Measurements from ENCODE around the gene SLC38A2. TPM values are rescaled to one million over a fixed set of nuclear protein-coding genes. Genes with fewer than 3 reads are reported as not detected.
A peak's percentile ranks its signal among the peaks of the same experiment; 100 is the strongest.

Gene SLC38A2
- total RNA-seq, 1 experiment from 2014 or later: 257 TPM

- in situ Hi-C loops (cut with HindIII; ENCODE audit: low pct_unique_long_range_greater_than_20kb, low sequenced_read_pairs): no loop called here
- DNase-seq (ENCODE audit: low read depth, low spot score): no peak
These were observed 9.9 kb upstream of the SLC38A2 start for GRCh38 chr12:46382408-46382963.

- DNase-seq (ENCODE audit: low read depth, low spot score): peak; percentile 85
- in situ Hi-C loops (cut with HindIII; ENCODE audit: low pct_unique_long_range_greater_than_20kb, low sequenced_read_pairs): no loop called here
These were observed 8.3 kb upstream of the SLC38A2 start for GRCh38 chr12:46380881-46381280.

DNA sequence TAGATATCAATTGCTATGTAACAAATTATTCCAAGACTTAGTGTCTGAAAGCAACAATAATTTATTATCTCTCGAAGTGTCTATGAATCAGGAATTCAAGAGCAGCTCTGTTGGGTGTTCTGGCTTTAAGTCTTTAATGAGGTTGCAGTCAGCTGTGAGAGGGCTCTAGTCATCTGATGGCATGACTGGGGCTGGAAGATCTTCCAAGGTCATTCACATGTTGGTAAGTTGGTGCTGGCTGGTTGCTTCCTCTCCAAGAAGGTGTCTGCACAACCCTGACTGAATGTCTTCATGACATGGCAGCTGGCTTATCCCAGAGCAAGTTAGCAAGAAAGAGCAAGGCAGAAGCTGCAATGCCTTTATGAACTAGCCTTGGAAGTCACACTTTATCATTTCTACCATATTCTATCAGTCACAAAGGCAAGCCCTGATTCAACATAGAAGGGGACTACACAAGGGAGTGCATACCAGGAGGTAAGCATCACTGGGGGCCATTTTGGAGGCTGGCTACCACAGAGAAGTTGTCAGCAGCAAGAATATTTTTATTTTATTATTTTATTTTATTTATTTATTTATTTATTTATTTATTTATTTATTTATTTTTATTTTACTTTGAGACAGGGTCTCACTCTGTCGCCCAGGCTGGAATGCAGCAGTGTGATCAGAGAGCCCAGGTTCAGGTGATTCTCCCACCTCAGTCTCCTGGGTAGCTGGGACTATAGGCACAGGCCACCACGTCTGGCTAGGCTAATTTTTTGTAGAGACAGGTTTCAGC lies 7.6 kb upstream of the SLC38A2 start:
- in situ Hi-C loops (cut with HindIII; ENCODE audit: low pct_unique_long_range_greater_than_20kb, low sequenced_read_pairs): no loop called here
- peak; percentile 38 for DNase-seq (ENCODE audit: low read depth, low spot score)

GRCh38 chr12:46379352-46379751 lies 6.8 kb upstream of the SLC38A2 start:
- no peak for DNase-seq (ENCODE audit: low read depth, low spot score)
- in situ Hi-C loops (cut with HindIII; ENCODE audit: low pct_unique_long_range_greater_than_20kb, low sequenced_read_pairs): no loop called here

- in situ Hi-C loops (cut with HindIII; ENCODE audit: low pct_unique_long_range_greater_than_20kb, low sequenced_read_pairs): no loop called here
- DNase-seq (ENCODE audit: low read depth, low spot score): no peak
These were observed 6.0 kb upstream of the SLC38A2 start for GRCh38 chr12:46378530-46378929.

- in situ Hi-C loops (cut with HindIII; ENCODE audit: low pct_unique_long_range_greater_than_20kb, low sequenced_read_pairs): no loop called here
- no peak for DNase-seq (ENCODE audit: low read depth, low spot score)
These were observed 5.1 kb upstream of the SLC38A2 start for GRCh38 chr12:46377678-46378077.

DNA sequence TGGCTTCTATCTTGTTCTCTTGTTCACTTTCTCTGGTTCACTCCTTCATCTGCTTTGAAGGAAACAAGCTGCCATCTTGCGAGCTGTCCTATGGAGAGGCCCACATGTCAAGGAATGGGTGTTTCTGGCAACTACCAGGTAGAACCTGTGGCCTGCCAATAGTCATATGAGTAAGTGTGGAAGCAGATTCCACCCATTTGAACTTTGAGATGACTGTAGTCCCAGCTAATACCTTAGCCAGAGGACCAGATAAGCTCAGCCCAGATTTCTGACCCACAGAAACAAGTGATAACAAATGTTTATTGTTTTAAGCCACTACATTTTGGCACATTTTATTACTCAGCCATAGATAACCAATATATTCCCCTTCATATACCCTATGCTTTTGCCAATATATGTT lies 4.0 kb upstream of the SLC38A2 start:
- no peak for DNase-seq (ENCODE audit: low read depth, low spot score)
- in situ Hi-C loops (cut with HindIII; ENCODE audit: low pct_unique_long_range_greater_than_20kb, low sequenced_read_pairs): no loop called here

- DNase-seq (ENCODE audit: low read depth, low spot score): no peak
- in situ Hi-C loops (cut with HindIII; ENCODE audit: low pct_unique_long_range_greater_than_20kb, low sequenced_read_pairs): loop anchor here (25.0 kb wide), 1 partner anchor 263 kb away; no protein-coding TSS in a partner anchor
These were observed 2.1 kb upstream of the SLC38A2 start for GRCh38 chr12:46374711-46375110.

GRCh38 chr12:46374310-46374709 lies 1.7 kb upstream of the SLC38A2 start:
- in situ Hi-C loops (cut with HindIII; ENCODE audit: low pct_unique_long_range_greater_than_20kb, low sequenced_read_pairs): loop anchor here (25.0 kb wide), 1 partner anchor 263 kb away; no protein-coding TSS in a partner anchor
- DNase-seq (ENCODE audit: low read depth, low spot score): no peak

DNA sequence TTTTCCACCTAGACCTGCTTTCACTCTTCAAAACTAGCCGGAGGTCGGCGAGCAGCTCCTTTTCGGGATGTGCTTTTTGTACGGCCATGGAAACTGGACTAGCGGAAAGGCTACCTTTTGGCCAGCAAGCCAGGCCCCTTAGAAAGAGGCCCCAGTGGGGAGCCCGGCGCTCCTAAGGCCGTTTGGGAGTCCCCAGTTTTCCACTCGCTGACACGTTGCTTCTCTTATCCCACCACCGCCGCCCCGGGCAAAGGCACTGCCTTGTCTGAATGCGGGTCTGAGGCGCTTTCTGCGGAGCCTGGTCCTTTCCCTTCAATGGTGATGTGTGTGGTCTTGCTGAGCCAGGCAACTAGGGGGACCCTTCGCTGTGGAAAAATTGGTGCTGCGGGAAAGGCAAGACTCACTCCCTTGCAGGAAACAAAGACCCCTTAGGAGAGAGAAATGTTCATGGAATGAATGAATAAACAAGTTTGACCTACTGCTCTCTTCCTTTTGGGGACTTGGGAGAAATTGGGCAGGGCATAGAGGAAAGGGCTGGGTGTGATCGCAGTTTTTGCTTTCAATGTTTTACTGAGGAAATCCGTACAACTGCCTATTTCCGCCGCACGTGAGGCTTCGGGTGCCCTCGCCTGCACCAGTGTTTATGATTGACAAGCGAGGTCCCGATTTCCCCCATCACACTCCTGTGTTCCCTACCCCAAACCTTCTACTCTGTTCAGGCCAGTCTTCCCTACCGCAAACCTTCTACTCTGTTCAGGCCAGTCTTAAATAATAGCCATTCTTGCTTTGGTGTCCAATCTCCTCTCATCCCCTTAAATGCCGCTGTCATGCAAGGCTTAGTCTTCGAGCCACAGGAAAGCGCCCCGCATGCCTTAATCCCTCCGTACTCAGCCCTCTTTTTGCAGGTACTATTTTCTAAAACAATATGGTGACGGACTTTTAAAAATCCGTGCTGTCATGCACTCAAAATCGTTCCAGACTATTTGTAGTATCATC lies 1.0 kb upstream of the SLC38A2 start:
- DNase-seq (ENCODE audit: low read depth, low spot score): no peak
- in situ Hi-C loops (cut with HindIII; ENCODE audit: low pct_unique_long_range_greater_than_20kb, low sequenced_read_pairs): loop anchor here (25.0 kb wide), 1 partner anchor 264 kb away; no protein-coding TSS in a partner anchor

GRCh38 chr12:46371718-46372543 lies 642 bp downstream of the SLC38A2 start:
- in situ Hi-C loops (cut with HindIII; ENCODE audit: low pct_unique_long_range_greater_than_20kb, low sequenced_read_pairs): loop anchor here (25.0 kb wide), 1 partner anchor 265 kb away; no protein-coding TSS in a partner anchor
- peak; percentile 55 for DNase-seq (ENCODE audit: low read depth, low spot score)

DNA sequence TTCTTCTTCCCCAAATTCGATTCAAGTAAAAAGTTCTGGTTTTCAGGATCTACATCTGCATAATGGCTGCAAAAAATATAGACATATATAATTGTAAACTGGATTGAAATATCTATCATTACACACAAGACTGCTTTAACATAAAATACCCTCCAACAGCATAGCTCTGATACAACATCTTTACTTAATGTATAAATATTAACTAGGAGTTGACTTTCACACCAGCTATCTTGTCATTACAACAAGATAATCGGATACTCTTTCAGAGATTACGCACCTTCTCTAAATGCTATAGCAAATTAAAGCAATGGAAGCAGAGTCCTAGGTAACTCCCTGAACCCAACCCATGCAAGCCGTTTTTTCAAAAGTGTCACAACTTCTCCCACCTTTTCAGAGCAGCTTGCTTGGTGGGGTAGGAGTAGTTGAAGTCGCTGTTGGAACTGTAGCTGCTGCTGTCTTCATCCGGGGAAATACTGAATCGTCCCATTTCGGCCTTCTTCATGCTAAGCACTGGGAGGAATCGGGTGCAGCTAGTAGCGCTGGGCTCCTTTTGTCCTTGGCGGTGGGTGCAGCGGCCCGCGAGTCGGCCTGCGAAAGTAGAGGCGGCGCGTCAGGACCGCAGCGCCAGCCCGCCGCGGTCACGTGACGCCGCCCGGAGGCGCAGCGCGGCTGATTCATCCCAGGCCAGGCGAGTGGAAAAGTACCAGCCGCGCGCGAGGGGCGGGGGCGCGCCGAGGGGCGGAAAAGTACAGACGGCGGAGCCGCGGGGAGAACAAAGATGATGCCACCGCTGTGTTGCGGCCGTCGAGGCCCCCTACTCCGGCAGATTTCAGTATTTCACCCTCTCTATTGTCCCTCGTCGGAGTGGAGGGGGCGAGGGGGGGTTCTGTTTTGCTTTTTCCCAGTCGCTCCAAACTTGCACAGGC lies 1.5 kb downstream of the SLC38A2 start:
- in situ Hi-C loops (cut with HindIII; ENCODE audit: low pct_unique_long_range_greater_than_20kb, low sequenced_read_pairs): loop anchor here (25.0 kb wide), 1 partner anchor 266 kb away; no protein-coding TSS in a partner anchor
- peak; percentile 85 for DNase-seq (ENCODE audit: low read depth, low spot score)

DNA sequence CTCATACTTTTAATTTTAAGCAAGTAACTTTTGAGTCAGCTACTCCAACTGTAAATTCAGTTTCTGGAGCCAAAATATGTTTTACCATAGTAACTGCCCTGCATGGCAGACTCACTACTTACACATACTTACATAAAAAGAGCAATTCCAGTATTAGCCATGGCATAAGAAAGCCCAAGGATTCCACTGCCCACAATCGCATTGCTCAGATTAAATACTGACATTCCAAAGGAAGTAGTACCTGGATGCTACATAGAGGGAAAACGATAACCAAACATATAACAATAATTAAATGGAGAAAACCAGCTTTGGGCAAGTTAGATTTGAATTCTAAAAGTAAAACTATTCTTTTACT lies 2.2 kb downstream of the SLC38A2 start:
- in situ Hi-C loops (cut with HindIII; ENCODE audit: low pct_unique_long_range_greater_than_20kb, low sequenced_read_pairs): loop anchor here (25.0 kb wide), 1 partner anchor 267 kb away; no protein-coding TSS in a partner anchor
- DNase-seq (ENCODE audit: low read depth, low spot score): no peak

DNA sequence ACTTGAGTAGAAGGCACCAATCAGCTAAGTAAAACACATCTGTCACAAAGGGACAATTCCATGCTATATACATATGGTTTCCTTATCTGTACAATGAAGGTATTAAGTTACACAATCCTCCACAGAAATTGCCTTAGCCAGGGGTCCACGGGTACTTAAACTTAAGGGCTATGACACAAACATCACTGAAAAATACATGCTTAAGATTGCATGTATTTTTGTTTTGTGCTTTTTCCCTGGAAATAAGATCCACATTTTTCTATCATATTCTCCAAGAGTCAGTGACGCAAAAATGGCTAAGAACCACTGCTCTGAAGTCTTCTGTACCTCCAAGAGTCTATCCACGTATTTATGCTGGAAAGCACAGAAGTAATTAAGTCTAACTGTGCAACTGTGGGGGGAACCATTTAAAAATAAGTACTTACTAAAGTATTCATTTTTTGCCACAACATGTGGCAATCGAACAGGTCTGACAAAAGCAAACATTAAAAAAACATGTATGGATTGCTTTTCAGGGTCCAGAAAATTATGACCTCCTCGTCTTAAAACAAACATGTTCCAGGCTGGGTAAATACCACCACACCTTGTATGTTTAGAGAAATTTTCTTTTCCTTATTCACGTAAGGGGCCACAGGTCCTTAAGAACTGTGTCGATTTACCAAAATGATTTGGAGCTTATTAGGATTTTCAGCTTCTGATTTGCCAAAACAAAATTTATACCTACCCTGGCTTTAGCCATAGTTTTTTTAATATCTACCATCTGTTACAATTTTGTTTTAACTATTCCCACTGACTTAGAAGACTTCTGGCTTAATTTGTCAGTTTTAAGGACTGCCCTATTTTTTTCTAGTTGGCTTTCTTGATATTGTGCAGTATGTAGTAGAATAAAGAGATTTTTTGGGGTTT lies 2.8 kb downstream of the SLC38A2 start:
- in situ Hi-C loops (cut with HindIII; ENCODE audit: low pct_unique_long_range_greater_than_20kb, low sequenced_read_pairs): loop anchor here (25.0 kb wide), 1 partner anchor 268 kb away; no protein-coding TSS in a partner anchor
- no peak for DNase-seq (ENCODE audit: low read depth, low spot score)

GRCh38 chr12:46369095-46369473 lies 3.5 kb downstream of the SLC38A2 start:
- in situ Hi-C loops (cut with HindIII; ENCODE audit: low pct_unique_long_range_greater_than_20kb, low sequenced_read_pairs): loop anchor here (25.0 kb wide), 1 partner anchor 268 kb away; no protein-coding TSS in a partner anchor
- DNase-seq (ENCODE audit: low read depth, low spot score): no peak

Measured in SK-MEL-5 (cell line).